Measurements from ENCODE around the gene TMC3.
"Not testable (repeated sequence)": the region's sequence is repeated elsewhere in the genome, so short reads cannot be mapped to it uniquely, and the experiment has no call there.

Gene TMC3

GRCh38 chr15:81384891-81385720 lies 11.1 kb upstream of the TMC3 start:
- DNase-seq (ENCODE audit: low read depth in 3 of 3, low spot score in 1 of 3): no peak

GRCh38 chr15:81381720-81382119 lies 7.7 kb upstream of the TMC3 start:
- DNase-seq (ENCODE audit: low read depth in 3 of 3, low spot score in 1 of 3): no peak

- no peak for DNase-seq (ENCODE audit: low read depth in 3 of 3, low spot score in 1 of 3)
These were observed 6.7 kb upstream of the TMC3 start for GRCh38 chr15:81380668-81381067.

GRCh38 chr15:81380203-81380602 lies 6.2 kb upstream of the TMC3 start:
- no peak for DNase-seq (ENCODE audit: low read depth in 3 of 3, low spot score in 1 of 3)

GRCh38 chr15:81379269-81379668 lies 5.3 kb upstream of the TMC3 start:
- no peak for DNase-seq (ENCODE audit: low read depth in 3 of 3, low spot score in 1 of 3)

- no peak for DNase-seq (ENCODE audit: low read depth in 3 of 3, low spot score in 1 of 3)
These were observed 4.4 kb upstream of the TMC3 start for GRCh38 chr15:81378443-81378842.

GRCh38 chr15:81377871-81378270 lies 3.9 kb upstream of the TMC3 start:
- DNase-seq (ENCODE audit: low read depth in 3 of 3, low spot score in 1 of 3): no peak

GRCh38 chr15:81376231-81376630 lies 2.2 kb upstream of the TMC3 start:
- DNase-seq (ENCODE audit: low read depth in 3 of 3, low spot score in 1 of 3): no peak

GRCh38 chr15:81375461-81375860 lies 1.4 kb upstream of the TMC3 start:
- no peak for DNase-seq (ENCODE audit: low read depth in 3 of 3, low spot score in 1 of 3)

GRCh38 chr15:81373176-81373575 lies 837 bp downstream of the TMC3 start:
- DNase-seq (ENCODE audit: low read depth in 3 of 3, low spot score in 1 of 3): no peak

GRCh38 chr15:81372575-81372974 lies 1.4 kb downstream of the TMC3 start:
- DNase-seq (ENCODE audit: low read depth in 3 of 3, low spot score in 1 of 3): no peak

- no peak for DNase-seq (ENCODE audit: low read depth in 3 of 3, low spot score in 1 of 3)
These were observed 10.1 kb downstream of the TMC3 start for GRCh38 chr15:81363718-81364500.

GRCh38 chr15:81363276-81363675 lies 10.7 kb downstream of the TMC3 start:
- no peak for DNase-seq (ENCODE audit: low read depth in 3 of 3, low spot score in 1 of 3)

- no peak for DNase-seq (ENCODE audit: low read depth in 3 of 3, low spot score in 1 of 3)
These were observed 11.2 kb downstream of the TMC3 start for GRCh38 chr15:81362790-81363189.

- DNase-seq (ENCODE audit: low read depth in 3 of 3, low spot score in 1 of 3): no peak
These were observed 12.1 kb downstream of the TMC3 start for GRCh38 chr15:81361891-81362290.

GRCh38 chr15:81360491-81360890 lies 13.5 kb downstream of the TMC3 start:
- no peak for DNase-seq (ENCODE audit: low read depth in 3 of 3, low spot score in 1 of 3)

- DNase-seq (ENCODE audit: low read depth in 3 of 3, low spot score in 1 of 3): no peak
These were observed 15.8 kb downstream of the TMC3 start for GRCh38 chr15:81358248-81358647.

GRCh38 chr15:81357180-81357686 lies 16.8 kb downstream of the TMC3 start:
- no peak for DNase-seq (ENCODE audit: low read depth in 3 of 3, low spot score in 1 of 3)

- DNase-seq (ENCODE audit: low read depth in 3 of 3, low spot score in 1 of 3): no peak
These were observed 17.8 kb downstream of the TMC3 start for GRCh38 chr15:81356252-81356651.

- no peak for DNase-seq (ENCODE audit: low read depth in 3 of 3, low spot score in 1 of 3)
These were observed 22.4 kb downstream of the TMC3 start for GRCh38 chr15:81351651-81352050.

GRCh38 chr15:81349271-81349670 lies 24.7 kb downstream of the TMC3 start:
- no peak for DNase-seq (ENCODE audit: low read depth in 3 of 3, low spot score in 1 of 3)

GRCh38 chr15:81348691-81349090 lies 25.3 kb downstream of the TMC3 start:
- DNase-seq (ENCODE audit: low read depth in 3 of 3, low spot score in 1 of 3): not testable (repeated sequence)

Measured in stimulated activated CD4-positive, alpha-beta T cell treated with anti-CD3 and anti-CD28 coated beads, TNF-alpha, amount 100 ng/mL, for 1 hour (primary cell).